HG02678 (cell line): ENCODE measurements around the gene NT5C3B.

Experiments
- ATAC-seq: cut with Tn5 transposase; IDR thresholded peaks from one replicate; pipeline ENCODE4 v1.9.1; 2021; ENCODE audit warnings: mild to moderate bottlenecking, moderate library complexity; ENCODE audit not compliant: unreplicated experiment

Gene NT5C3B

DNA sequence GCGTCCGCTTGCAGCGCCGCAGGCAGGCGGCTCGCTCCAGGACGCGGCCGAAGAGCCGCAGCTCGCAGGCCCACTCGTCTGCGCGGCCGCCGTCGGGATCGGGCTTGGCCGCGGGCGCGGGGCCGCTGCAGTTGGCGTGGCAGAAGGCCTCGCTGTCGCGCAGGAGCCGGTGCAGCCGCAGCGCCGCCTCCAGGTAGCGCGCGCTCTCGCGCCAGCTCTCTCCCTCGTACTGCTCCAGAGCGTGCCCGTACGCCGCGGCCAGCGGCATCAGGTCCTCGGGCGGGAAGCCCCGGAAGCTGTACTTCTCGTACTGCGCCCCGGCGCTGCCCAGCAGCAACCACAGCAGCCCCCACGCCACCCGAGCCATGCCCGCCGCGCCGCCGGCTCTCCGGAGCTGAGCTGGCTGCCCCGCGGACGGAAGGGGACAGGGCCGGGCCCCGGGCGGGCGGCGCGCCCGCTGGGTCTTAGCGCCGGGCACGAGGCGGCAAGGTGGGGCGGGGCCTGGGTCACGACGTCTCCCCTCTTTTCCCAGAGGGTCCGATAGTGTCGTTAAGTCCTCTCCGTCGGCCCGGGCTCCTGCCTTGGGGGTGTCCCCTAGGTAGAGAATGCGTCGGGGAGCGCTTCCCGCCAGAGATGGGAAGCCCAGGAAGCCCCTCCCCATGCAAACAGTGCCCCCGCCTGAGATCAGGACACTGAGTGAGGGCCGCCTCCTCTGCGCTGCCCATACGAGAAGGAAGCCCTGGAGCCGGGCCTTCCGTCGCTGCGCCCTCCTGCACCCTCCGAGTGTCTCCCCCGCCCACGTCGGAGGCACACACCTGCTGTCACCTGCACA lies 24.3 kb downstream of the NT5C3B start, which contains the start of gene P3H4:
TSS of gene P3H4 (minus strand) at position 401 of the 832 bp plus-strand sequence. CDS start at position 367, 34 bp downstream.
- ATAC-seq: peak; percentile 64

DNA sequence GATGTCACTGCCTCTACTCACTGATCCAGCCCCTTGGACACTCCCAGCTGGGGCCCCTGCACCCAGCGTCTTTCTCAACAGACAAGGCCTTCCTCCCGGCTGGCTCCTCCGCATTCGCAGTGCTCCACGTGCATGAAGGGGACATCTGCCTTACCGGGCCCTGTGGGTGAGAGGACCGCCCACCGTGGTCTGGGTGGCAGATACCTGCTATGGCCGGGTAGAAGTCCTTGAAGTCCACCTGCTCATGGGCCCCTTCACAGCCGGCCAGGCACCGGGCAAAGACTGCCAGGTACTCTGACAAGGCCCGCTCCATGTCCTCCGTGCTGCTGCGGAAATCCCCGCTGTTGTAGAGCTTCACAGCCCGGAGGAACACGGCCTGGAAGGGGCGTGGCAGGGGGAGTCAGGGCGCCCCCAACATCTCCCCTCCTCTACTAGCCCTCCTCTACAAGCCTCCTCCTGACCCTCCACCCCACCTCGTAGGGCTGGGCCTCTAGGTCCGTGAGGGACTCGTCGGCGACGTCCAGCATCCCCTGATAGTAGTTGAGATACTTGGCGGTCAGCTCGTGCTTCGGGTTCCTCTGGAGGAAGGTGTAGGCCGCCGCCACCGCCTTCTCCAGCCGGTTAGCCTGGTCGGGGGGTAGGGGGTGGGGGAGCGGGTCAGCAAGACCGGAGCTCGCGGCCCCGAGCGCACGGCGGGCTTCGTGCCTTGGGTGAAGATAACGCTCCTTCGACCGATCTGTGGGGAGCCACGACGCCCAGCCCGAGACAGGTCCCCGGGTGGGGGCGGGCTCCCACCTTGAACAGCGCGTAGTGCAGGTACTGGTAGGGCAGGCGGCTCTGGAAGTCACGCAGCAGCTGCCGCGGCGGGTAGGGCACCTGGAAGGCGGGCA lies 25.1 kb downstream of the NT5C3B start:
- no peak for ATAC-seq

DNA sequence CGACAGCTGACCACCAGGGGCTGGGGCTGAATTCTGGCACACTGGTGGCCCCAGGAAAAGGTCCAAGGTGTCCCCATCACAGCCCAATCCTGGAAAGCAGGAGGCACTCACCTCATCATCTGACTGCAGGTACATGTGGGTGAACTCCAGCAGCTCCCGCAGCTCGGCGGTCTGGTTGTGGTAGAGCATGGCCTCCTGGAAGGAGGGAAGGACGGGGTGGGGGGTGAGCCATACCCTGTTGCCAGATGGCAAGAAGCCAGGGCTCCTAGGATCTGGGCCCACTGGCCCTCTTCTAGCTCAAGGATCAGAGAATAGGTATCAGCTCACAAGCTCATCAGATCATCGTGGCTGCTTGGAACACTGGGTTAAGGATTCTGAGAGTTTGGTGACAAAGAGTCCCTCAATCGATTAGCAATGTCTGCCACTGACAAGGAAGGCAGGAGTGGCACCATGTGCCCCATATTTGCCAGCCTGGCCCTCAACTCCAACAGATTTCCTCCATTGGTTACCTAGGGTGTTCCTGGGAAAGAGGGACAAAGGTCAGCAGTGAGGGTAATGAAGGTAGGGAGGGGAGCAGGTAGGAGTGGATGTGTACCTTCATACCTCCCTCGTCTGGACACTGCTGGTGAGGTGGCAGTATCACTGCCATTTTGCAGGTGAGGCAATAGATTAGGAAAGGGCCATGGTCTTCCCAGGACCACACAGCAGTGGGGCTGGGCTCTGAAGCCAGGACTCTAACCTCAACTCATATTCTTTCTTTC lies 29.2 kb downstream of the NT5C3B start:
- ATAC-seq: no peak

DNA sequence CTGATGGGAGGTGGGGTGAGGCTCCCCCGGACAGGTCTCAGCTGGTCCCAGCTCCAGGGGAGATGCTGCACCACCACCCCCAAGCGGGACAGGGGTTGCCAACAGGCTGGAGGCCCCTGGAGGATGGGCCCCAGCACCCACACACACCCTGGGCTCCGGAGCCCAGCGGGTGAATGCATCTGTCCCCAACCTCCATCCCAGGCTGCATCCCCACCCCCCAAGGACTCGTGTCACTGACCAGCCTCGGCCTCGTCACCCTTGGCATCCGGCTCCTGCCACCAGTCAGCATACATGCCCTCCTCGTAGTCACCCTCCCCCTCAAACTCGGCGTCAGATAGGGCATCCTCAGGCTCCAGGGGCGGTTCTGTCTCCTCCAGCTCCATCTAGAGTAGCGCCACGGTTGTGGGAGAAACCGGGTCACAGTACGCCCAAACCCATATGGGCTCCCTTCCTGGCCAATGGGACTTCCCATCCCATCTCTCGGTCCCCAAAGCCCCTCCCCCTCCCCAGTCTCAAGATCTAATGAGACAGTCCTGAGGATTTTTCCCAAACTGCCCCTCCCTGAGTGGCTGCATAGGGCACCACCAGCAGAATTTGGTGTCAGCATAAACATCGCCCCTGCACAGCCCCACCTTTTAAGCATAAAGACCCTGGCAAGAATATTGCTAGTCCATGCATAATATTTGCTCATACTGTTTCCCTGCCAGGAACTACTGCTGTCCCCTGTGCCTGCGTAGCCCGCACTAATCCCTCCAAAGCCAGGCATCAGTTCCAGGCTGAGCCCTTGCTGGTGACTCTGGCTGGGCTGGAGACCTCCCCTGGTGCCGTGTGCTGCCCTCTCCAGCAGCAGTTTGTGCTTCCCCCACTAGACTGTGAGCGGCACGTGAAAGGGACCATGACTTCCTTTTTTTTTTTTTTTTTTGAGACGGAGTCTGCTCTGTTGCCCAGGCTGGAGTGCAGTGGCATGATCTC lies 32.7 kb downstream of the NT5C3B start:
- no peak for ATAC-seq

DNA sequence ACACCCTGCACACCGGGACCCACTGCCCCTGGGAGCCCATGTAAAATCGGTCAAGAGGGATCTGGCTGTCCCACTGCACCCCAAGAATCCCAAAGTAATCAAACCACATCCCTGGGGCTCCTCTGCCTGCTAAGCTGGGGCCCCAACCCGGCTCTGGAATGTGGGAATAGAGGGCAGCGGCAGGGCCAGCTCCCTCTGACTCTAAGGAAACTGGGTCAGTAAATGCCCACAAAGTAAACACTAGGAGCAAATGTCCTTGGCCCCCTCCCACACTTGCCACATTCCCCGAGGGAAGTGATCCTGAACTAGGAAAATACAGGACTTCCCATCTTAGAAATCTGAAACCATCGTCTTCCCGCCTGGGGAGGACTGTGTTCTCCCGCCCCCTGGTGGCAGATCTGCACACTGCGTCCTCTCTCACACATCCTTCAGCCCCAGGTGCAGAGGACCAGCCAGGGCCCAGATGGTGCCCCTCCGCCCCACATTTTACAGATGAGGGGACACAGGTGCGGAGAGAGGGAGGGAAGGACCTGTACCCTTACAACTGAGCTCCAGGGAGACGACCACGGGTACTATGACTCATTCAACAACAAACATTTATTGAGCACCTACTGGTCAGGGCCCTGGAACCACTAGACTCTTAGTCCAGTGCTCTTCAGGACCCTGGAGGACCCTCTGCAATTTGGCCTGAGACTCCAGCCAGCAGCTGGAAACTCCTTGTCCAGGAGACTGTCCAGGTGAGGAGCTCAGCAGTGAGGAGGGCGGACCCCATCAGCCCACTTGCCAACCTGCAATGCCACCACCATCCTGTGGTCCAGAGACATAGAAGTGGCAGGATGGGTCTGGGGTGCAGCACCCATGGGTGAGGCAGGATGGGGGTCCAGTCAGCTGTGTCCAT lies 34.4 kb downstream of the NT5C3B start:
- ATAC-seq: no peak

DNA sequence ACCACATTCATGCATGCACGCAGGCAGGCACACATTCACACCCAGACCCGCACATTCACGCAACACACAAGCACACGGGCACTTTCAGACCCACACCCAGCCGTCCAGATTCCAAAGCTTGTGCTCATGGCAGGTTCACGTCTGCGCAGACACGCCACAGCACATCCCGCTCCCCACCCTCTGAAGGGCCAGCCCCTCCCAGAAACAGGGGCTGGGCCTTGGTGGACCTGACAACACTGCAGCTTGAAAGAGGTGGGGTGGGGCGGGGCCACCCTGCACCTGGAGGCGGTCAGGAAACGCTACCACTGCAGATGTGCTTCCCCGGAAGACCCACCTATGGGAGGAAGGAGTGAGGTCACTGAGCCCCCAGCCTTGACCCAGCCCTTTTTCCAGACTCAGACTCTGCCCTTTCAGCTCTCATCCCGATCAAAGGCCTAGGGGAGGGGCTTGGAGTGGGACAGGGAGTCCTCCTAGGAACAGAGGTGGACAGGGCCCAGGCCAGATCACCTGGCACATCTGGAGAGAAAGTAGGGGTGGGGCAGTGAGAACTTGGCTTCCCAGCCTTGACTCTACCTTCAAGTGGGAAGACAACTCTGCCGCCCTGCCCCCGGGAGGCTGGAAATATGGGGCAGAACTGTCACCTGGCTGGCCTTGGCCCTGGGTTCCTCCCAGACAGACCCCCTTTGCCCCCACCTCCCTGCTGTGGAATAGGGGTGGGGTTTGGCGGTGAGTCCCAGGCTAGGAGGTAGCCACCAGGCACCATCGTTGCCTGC lies 35.2 kb downstream of the NT5C3B start:
- no peak for ATAC-seq

DNA sequence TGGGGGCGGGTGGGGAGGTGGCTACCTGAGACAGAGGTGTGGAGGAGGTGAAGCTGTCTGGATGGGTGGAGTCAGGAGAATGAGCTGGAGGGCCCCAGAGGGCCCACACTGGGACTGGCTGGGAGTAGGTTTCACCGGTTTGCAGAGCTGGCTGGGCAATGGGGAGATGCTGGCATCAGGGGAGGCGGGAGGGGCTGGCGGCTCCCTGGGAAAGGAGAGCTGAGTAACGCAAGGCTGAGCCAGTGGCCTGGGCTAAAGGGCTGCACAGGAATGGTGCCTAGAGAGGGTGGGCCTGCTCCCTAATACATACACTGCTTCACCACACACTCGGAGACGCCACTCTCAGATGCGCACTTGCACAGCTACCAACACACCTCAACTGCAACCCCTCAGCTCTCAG lies 36.7 kb downstream of the NT5C3B start:
- no peak for ATAC-seq

DNA sequence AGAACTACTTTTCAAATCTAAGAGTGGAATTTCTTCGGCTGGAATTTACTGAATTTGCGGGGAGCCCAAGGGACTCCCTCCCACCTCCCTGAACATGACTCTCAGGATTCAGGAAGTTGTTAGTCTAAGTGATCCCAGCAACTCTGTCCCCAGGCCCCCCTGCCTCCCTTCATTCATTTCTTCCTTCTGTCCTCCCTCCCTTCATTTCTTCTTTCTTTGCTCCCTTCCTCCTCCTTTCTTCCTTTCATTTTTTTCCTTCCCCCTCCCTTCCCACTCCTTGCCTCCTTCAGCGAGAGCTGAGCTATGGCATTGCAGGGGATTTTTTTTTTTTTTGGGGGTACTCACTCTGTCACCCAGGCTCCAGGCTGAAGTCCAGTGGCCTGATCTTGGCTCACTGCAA lies 38.7 kb downstream of the NT5C3B start:
- ATAC-seq: no peak

DNA sequence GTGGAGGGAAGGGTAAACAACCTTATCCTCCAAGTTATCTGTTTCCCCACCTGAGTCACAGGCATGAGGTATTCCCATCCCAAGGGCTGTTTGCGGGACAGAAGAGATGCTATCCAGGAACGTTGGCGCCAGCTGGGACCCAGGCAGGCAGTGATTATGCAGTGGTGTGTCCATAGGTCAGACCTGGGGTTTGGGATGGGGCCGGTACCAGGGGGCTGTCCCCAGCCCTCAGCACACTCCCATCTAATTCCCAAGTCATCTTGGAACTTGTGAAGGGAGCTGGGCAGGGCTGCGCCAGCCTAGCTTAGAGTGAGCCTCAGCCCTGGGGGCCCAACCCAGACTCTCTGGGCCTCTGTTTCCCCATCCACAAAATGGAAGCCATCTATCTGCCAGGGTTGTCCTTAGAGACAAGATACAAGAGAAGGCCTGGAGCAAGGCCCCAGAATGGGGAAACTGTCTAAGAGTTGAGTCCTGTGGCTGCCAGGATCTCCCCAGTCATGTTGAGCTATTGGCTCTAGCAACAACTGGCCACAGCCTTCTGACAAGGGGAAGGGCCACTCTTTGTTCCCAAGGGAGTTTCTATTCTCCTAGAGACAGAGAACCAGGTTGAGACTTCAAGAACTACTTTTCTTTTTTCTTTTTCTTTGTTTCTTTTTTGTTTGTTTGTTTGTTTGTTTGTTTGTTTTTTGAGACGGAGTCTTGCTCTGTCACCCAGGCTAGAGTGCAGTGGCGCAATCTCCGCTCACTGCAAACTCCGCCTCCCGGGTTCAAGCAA lies 39.7 kb downstream of the NT5C3B start:
- no peak for ATAC-seq

DNA sequence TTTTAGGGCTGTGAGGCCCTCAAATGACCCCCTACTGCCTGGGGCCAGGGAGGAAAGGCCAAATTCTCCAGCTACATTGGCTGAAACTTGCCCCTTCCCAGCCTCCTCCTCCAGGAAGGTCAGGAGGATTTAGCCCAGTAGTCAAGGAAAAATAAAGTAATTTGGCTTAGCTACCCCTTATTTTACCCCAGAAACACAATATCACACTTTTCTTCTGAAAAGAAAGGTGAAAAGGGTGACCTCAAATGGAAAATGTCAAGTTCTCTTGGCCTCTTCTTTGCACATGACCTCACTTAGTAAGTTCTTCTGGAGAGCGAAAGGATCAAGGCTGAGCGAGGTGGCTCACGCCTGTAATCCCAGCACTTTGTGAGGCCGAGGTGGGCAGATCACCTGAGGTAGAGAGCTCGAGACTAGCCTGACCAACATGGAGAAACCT lies 41.5 kb downstream of the NT5C3B start:
- ATAC-seq: no peak

DNA sequence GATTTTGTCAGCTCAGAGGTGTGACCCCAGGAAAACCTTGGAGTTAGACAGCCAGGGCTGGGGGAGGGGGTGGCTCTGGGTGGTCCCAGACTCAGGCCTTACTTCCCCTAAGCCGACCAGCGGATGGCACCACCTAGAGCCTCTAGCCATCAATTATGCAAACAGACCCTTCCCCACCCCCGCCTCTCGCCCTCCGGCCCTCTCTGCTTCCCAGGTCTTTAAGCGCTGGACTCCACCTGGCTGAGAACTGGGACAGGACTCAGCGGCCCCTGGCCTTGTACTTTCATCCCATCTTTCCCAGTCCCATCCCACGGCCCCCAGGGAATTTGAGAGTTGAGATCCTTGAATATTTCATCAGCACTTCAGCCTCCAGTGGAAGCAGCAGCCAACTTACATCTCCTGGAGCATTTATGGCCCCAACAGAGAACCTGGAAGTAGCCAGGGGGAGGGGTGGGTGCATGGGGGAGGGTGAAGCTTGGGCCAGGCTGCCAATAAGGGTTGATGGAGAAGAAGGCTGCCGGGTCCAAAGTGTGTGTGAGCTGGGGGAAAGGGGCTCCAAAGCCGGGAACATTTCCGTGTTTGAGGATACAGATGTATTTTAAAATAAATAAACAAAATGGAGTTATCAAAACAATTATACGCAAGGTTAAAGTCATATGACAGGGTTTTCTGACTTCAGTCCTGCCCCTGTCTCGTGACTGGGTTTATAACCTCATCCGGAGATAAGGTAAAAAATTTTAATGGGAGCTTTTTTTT lies 42.1 kb downstream of the NT5C3B start:
- no peak for ATAC-seq

DNA sequence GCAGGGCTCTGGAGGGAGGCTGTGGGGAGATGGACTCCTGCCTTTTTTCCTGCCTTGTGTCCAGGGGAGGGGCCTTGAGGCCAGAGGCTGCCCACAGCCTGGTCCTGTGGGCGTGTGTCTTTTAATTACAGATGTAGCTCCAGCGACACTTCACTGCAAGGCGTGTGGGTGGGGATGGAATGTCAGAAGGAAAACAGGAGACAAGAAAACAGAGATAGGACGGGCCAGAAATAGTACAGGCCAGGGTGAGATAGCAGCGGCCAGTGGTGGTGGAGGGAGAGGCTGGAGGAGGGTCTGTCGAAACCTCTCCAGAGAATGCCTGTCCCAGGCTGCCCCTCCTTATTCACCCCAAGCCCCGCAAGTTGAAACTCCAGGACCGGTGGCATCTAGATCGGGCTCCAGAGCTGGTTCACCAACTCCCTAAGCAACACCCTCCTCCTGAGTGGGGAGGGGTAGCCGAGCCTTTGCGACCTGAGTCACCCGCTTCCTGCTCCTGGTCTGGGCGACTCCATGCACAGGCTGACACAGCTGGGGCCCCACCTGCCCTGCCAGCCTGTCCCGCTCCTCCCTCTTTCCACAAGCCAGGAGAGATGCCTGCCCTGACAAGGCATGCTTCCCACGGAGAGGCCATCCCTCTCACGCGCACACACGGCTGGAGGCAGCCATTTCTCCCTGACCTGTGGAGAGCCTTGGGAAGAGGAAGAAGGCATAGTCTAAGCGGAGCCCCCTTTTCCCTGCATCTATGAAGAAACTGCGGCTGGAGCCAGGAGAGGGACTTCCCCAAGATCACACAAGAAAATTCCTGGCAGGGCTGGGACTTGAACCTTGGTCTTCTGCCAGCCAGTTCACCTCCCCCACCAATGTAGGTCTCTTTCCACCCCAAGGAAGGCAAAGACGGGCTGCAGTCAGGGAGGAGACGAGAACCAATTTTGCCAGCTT lies 42.9 kb downstream of the NT5C3B start:
- no peak for ATAC-seq

DNA sequence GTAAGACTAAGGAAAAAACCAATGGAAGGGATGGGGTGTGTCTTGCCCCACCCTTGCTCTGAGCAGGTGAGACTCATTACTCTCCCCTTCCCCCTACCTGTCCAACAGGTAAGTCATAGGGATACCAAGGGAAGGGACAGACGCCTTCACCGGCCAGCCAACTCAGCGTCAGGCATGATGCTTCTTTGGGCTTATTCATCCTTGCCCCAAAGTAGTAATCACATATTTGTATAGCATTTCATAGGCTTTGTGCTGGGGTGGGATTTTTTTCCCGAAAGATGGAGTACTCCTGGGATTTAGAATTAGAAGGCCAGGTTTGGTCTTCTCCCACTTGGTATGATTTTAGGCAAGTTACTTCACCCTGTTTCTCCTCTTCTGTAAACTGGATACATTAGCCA lies 49.0 kb downstream of the NT5C3B start:
- ATAC-seq: no peak

DNA sequence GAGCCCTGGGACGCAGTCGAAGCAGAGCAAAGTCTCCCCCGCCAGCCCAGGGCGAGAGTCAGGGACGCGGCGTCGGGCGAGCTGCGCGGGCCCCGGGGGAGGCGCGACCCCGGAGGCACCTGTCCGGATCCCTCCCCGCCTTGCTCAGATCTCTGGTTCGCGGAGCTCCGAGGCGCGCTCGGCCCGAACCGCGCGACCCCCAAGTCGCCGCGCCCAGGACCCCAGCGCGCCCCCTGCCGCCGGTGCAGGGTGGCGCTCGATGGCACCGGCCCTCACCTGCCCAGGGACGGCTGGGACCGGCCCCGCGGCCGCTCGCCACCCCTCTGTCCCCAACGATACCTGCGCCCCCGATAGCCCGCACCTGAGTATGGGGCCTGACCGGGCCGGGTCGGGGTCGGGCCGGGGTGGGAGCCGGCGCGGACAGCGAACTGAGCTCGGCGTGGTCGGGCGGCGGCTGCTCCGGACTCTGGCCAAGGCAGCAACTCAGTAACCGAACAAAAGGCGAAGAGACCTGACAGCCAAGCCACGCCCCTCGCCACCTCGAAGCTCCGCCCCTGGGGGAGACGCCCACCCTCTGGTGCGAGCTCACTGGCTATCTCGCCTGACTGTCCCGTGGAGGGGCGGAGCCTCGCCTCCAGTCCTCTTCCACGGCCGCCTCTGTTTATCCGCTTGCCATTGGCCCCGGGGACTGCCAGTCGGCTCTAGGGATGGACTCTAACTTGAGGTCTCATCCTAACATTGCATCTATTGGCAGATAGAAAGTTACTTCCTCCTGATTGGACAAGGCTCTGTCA lies 49.6 kb downstream of the NT5C3B start, which contains the start of gene JUP:
TSS of gene JUP (minus strand) at position 485 of the 794 bp plus-strand sequence. CDS start 14,857 bp downstream, outside the sequence.
- ATAC-seq: no peak

DNA sequence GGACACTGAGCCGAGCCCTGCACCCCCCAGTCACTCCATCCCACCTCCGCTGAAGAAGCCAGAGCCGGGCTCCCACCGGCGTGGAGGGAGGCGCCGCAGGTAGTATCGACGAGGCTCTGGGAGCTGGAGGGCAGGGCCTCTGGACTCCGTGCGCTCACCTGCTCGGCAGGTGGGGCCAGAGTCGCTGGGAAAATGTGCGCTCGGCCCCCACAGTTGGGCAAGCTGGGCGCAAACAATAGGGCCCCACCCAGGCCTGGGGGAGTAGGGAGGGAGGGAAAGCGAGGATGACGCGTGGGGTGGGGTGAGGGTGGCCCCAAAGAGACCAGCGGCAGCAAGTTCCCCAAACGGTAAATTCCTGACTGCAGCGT lies 50.2 kb downstream of the NT5C3B start:
- no peak for ATAC-seq
